Renal cortical epithelial cell (primary cell): Measurements from ENCODE around the gene FBXL7. TPM values are rescaled to one million over a fixed set of nuclear protein-coding genes. Genes with fewer than 3 reads are reported as not detected.

ENCODE experiments used
- DNase-seq: peaks from one replicate; pipeline ENCODE4 v3.0.0-alpha.2; 2011; ENCODE audit warnings: low read depth
- total RNA-seq: library from RNA; depleted of rRNA; stranded (reverse); fragments of >200 nt; gene quantifications from 2 replicates; pipeline ENCODE4 v1.2.3, GENCODE V29; 2014

The FBXL7 gene
- total RNA-seq, 1 donor from 2014 or later = 1.7 TPM

GRCh38 chr5:15717001-15717400 is 217.0 kb downstream of the FBXL7 start:
- no peak for DNase-seq

GRCh38 chr5:15718421-15719179 is 218.6 kb downstream of the FBXL7 start:
- no peak for DNase-seq

GRCh38 chr5:15719784-15720183 is 219.8 kb downstream of the FBXL7 start:
- no peak for DNase-seq

GRCh38 chr5:15720515-15720914 is 220.5 kb downstream of the FBXL7 start:
- DNase-seq = no peak

GRCh38 chr5:15722305-15722704 is 222.3 kb downstream of the FBXL7 start:
- DNase-seq = no peak

GRCh38 chr5:15727375-15727774 is 227.4 kb downstream of the FBXL7 start:
- DNase-seq = no peak

GRCh38 chr5:15728811-15729210 is 228.8 kb downstream of the FBXL7 start:
- DNase-seq = no peak

- no peak for DNase-seq
These were observed 231.7 kb downstream of the FBXL7 start for GRCh38 chr5:15731699-15732098.

- no peak for DNase-seq
These were observed 234.1 kb downstream of the FBXL7 start for GRCh38 chr5:15734058-15734457.

- no peak for DNase-seq
These were observed 237.2 kb downstream of the FBXL7 start for GRCh38 chr5:15737036-15737821.

GRCh38 chr5:15737871-15738664 is 238.1 kb downstream of the FBXL7 start:
- no peak for DNase-seq

GRCh38 chr5:15740383-15740782 is 240.4 kb downstream of the FBXL7 start:
- no peak for DNase-seq

- no peak for DNase-seq
These were observed 241.6 kb downstream of the FBXL7 start for GRCh38 chr5:15741591-15741990.

GRCh38 chr5:15746833-15747232 is 246.9 kb downstream of the FBXL7 start:
- no peak for DNase-seq

GRCh38 chr5:15748266-15748665 is 248.3 kb downstream of the FBXL7 start:
- DNase-seq = no peak

GRCh38 chr5:15752663-15753285 is 252.8 kb downstream of the FBXL7 start:
- no peak for DNase-seq

GRCh38 chr5:15753752-15754151 is 253.8 kb downstream of the FBXL7 start:
- no peak for DNase-seq

- DNase-seq = no peak
These were observed 257.1 kb downstream of the FBXL7 start for GRCh38 chr5:15757103-15757502.

- no peak for DNase-seq
These were observed 257.6 kb downstream of the FBXL7 start for GRCh38 chr5:15757619-15758018.

GRCh38 chr5:15762668-15763067 is 262.7 kb downstream of the FBXL7 start:
- no peak for DNase-seq

- DNase-seq = no peak
These were observed 263.8 kb downstream of the FBXL7 start for GRCh38 chr5:15763754-15764153.

GRCh38 chr5:15768936-15769335 is 269.0 kb downstream of the FBXL7 start:
- no peak for DNase-seq
